ENCODE data around the gene NPAS2.
A peak's percentile ranks its signal among the peaks of the same experiment; 100 is the strongest.

The NPAS2 gene

GRCh38 chr2:100819370-100820272, at the start of gene NPAS2:
Gene NPAS2, plus strand, starts transcription at chr2:100820139. Its CDS starts 84,616 bp downstream, at chr2:100904755.
- peak in 1 of 4 experiments; percentile 32 for DNase-seq (ENCODE audit: low read depth in 4 of 4, low spot score in 1 of 4)

GRCh38 chr2:100771125-100771524, 48.8 kb upstream of the NPAS2 start:
- no peak for DNase-seq (ENCODE audit: low read depth in 4 of 4, low spot score in 1 of 4)

DNA sequence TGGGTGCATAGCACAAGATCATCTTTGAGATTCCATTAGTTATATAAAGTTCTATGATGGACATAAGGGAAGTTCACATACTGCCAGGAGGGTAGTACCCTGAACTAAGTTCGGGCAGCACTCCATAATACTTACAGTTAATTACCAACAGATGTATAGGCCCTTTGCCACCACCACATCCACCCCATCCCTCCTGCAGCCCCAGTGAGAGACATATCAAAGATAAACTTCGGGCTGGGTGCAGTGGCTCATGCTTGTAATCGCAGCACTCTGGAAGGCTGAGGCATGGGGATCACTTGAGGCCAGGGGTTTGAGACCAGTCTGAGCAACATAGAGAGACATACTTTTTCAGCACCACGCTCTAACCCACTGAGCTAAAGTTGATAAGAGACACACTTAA, 46.4 kb upstream of the NPAS2 start:
- DNase-seq (ENCODE audit: low read depth in 4 of 4, low spot score in 1 of 4): no peak

DNA sequence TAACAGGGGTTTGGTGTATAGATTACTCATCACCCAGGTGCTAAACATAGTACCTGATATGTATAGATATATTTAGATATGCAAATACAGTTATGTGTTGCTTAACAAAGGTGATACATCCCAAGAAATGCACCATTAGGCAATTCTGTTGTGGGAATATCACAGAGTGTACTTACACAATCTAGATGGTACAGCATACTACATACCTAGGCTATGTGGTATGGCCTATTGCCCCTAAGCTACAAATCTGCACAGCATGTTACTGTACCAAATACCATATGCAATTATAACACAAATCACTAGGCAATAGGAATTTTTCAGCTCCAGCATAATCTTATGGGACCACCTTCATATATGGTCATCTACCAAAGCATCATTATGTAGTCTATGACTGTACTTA, 43.5 kb upstream of the NPAS2 start:
- DNase-seq (ENCODE audit: low read depth in 4 of 4, low spot score in 1 of 4): no peak

DNA sequence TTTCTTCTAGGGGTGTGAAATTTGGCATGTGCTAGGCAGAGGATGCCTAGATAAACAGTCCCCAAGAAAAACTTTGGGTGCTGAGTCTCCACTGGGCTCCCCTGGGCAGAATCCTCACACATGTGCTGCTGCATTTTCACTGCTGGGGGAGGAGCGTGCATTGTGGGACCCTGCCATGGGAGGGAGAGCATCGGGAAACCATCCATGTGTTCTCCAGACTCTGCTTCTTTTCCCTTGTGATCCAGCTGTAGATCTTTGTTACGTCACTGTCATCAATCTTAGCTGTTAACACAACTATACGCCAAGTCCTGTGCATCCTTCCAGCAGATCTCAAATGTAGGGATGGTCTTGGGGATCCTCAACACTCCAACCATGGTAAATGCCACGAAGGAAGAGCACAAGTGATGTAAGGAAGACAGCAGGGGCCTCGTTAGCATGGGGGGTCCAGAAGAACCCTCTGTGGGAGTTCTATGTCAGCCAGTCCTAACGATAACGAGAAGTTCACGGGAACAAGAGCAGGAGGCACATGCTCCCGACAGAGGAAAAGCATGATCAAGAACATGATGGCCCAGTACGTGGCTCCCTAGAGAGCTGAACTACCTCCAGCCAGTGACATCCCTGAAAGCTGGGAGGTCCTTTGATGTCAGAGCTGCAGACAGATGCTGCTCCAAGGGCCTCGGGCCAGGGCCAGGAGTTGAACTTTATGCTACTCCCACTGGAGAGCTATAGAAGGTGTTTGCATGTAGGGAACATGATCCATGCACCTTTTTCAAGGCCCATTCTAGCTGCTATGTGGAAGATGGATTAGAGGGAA, 41.1 kb upstream of the NPAS2 start:
- no peak for DNase-seq (ENCODE audit: low read depth in 4 of 4, low spot score in 1 of 4)

- no peak for DNase-seq (ENCODE audit: low read depth in 4 of 4, low spot score in 1 of 4)
Observed at GRCh38 chr2:100779908-100780202, 40.1 kb upstream of the NPAS2 start.

GRCh38 chr2:100780203-100781008, 39.5 kb upstream of the NPAS2 start:
- no peak for DNase-seq (ENCODE audit: low read depth in 4 of 4, low spot score in 1 of 4)

- no peak for DNase-seq (ENCODE audit: low read depth in 4 of 4, low spot score in 1 of 4)
Observed at GRCh38 chr2:100781009-100781325, 39.0 kb upstream of the NPAS2 start.

DNA sequence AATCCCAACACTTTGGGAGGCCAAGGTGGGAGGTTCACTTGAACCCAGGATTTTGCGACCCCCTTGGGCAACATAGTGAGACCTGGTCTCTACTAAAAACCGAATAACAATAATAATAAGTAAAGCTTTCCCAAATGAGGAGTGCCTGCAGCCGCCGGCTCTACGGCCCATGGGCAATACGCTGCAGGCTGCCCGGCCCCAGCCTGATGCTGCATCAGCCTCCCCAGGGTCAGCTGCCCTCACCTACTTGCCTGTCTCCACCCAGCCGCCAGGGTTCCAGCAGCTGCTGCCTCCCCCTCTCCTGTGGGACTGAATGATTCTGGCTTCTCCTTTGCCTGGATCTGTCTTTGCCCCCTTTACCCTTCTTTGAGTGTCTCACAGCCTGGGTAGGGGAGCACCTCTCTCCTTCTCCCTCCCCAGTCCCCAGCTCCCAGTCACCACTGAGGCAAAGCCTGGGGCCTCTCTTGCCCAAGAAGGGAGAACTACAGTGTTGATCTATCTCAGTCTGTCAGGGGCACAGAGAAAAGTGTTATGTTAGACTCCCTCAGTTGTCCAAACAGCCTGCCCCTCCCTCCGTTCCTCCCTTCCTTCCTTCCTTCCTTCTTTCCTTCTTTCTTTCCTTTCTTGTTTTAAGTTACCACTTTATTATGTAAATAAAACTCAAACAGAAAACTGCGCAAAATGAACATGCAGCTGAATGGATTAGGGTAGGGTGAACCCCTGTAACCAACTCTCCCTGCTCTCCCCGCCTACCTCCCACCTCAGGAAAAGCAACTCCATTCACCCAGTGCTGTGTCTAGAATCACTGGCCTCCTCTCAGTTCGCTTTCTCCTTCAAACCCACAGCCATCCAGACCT, 38.2 kb upstream of the NPAS2 start:
- DNase-seq (ENCODE audit: low read depth in 4 of 4, low spot score in 1 of 4): no peak

DNA sequence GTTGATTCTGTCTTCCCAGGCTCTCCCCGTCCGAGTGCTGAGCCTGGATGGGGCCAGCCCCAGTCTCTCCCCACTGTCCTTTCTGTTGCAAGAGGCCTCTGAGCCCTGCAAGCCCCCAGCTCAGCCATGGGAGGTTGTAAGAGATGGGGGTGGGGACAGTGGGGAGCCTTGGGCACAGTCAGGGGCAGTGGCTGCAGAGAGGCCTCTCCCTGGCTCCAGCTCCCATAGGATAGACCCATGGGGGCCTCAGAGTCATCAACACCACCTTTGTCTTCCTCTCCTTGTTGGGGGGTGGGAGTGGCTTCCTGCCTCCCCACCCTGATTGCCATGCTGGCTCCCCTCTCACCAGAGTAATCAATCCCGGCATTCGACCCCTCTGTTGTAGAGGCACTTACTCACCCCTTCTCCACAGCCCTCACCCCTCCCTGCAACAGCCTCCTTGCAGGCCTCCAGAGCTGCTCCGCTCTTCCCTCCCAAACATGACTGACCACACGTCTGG, 37.5 kb upstream of the NPAS2 start:
- no peak for DNase-seq (ENCODE audit: low read depth in 4 of 4, low spot score in 1 of 4)

- no peak for DNase-seq (ENCODE audit: low read depth in 4 of 4, low spot score in 1 of 4)
Observed at GRCh38 chr2:100783987-100784386, 36.0 kb upstream of the NPAS2 start.

DNA sequence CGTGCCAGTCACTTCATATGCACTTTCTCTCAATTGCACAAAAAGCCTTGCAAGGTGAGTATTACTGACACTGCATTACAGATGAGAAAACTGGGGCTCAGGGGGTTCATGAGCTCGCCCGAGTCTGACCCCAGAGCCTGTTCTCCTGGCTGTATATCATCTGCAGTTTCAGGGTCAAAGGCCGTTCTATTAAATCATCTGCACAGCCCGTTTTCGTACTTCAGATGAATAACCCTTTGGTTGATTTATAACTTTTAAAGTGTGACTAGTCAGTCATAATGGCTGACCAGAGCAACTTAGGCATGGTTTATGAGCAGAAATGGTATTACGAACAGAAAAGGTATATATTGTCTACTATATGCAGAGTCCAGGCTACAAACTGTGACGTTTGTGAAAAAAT, 35.3 kb upstream of the NPAS2 start:
- no peak for DNase-seq (ENCODE audit: low read depth in 4 of 4, low spot score in 1 of 4)

- no peak for DNase-seq (ENCODE audit: low read depth in 4 of 4, low spot score in 1 of 4)
Observed at GRCh38 chr2:100785626-100786296, 34.2 kb upstream of the NPAS2 start.

DNA sequence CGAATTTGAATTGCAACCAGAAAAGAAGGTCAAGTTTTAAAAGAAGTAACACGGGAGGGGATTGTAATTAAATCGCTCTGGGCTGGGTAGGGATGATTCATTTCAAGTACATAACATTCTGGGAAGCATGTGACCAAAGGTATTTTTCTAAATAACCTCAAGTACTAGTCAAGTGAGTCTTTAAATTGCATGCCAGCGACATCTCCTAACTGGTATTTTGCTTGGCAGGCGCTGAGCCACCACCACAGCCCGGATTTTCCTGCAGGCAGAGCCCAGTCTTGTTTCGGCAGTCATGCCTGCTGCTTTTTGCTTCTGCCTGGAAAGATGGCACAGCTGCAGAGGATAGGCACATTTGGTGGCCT, 33.7 kb upstream of the NPAS2 start:
- DNase-seq (ENCODE audit: low read depth in 4 of 4, low spot score in 1 of 4): no peak

DNA sequence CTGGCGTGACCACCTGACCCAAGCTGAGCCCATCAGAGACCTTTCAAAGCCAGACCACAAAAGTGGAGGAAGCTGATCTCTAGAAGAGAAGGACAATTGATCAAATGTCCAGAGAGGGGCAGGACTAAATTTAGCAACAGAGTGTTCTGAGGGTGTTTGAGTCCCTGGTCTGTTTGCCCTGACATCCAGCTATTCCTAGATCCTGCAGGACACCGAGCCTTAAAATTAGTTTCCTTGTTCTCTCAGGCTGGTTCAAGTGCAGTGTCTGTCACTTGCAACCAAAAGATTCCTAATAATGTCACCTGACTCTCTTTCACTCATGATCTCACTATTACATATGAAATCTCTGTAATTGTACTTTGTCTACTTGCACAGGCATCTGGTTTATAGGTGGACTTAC, 33.0 kb upstream of the NPAS2 start:
- DNase-seq (ENCODE audit: low read depth in 4 of 4, low spot score in 1 of 4): no peak

DNA sequence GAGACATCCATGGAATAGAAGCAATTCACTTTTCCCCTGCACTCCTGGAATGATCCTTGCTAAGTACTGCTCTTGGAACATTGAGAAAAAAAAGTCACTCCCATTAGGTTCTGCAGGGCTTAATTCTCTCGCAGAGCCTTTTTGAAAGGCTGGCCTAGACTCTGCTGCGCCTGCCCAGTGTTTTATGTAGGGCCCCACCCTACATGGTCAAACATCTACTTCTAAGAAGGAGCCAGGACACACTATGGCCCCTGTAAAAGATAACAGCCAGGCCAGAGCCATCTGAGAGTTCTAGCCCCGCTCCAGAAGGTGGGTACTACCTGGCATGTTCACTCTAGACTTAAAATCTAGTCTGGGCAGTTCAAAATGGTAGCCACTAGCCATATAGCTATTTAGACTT, 30.6 kb upstream of the NPAS2 start:
- DNase-seq (ENCODE audit: low read depth in 4 of 4, low spot score in 1 of 4): no peak

- DNase-seq (ENCODE audit: low read depth in 4 of 4, low spot score in 1 of 4): no peak
Observed at GRCh38 chr2:100791294-100791935, 28.5 kb upstream of the NPAS2 start.

DNA sequence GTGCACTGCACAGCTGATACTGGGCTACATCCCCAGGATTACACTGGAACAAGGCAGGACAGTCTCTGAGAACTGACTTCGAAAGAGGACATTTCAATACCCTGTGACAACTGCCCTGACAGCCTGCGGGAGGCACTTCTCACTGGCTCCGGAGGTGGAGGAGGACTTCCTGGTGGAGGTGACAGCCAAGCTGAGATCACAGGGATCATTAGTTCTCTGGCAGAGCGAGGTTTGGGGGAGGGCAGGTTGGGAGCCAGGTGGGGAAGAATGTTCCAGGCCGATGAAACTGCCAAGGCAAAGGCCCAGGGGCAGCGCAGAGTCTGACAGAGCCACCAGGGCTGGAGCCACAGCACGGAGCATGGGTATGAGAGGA, 28.0 kb upstream of the NPAS2 start:
- DNase-seq (ENCODE audit: low read depth in 4 of 4, low spot score in 1 of 4): no peak

GRCh38 chr2:100793220-100793619, 26.7 kb upstream of the NPAS2 start:
- no peak for DNase-seq (ENCODE audit: low read depth in 4 of 4, low spot score in 1 of 4)

DNA sequence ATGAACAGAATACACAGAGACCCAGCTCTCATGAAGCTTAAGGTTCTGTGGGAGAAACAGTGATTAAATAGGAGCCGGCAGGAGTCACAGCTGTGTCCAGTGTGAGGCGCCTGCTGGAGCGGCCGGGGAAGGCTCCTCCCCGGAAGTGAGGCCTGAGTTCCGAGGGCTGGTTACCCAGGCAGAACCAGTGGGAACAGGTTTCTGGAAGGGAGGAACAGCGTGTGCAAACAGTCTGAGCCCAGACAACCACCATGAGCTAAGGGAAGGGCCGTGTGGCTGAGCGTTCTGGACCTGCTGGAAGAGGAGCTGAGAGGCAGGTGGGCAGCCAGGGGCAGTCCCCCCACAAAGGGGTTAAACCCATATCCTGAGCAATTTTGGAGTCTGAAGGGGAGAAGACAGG, 26.0 kb upstream of the NPAS2 start:
- no peak for DNase-seq (ENCODE audit: low read depth in 4 of 4, low spot score in 1 of 4)
